HEK293 (cell line): ENCODE data around the gene CXorf58.

Experiments used
- CTCF ChIP-seq: fragments of 450-650 bp; formaldehyde crosslinking; IDR thresholded peaks from 2 replicates; pipeline ENCODE4 v1.5.1; 2016; ENCODE audit warnings: missing biosample characterization, missing genetic modification characterization
- GLI2 ChIP-seq: fragments of 450-650 bp; formaldehyde crosslinking; IDR thresholded peaks from 2 replicates; pipeline ENCODE4; 2017; ENCODE audit warnings: missing biosample characterization, missing genetic modification characterization, low read depth, borderline replicate concordance
- TCF7L2 ChIP-seq: IDR thresholded peaks from 2 replicates; pipeline ENCODE4 v1.6.1; 2011; ENCODE audit warnings: low read depth, mild to moderate bottlenecking, inconsistent platforms, low read length, moderate library complexity, borderline replicate concordance
- ZBTB20 ChIP-seq: fragments of 450-650 bp; formaldehyde crosslinking; IDR thresholded peaks from 2 replicates; pipeline ENCODE4 v1.5.1; 2016; ENCODE audit warnings: missing biosample characterization, missing genetic modification characterization
- ZBTB21 ChIP-seq: fragments of 450-650 bp; formaldehyde crosslinking; IDR thresholded peaks from 2 replicates; pipeline ENCODE4 v1.5.1; 2017; ENCODE audit warnings: missing biosample characterization, missing genetic modification characterization
- ZNF121 ChIP-seq: fragments of 450-650 bp; formaldehyde crosslinking; IDR thresholded peaks from 2 replicates; pipeline ENCODE4 v1.5.1; 2016; ENCODE audit warnings: missing biosample characterization, missing genetic modification characterization
- ZNF302 ChIP-seq: fragments of 450-650 bp; formaldehyde crosslinking; IDR thresholded peaks from 2 replicates; pipeline ENCODE4 v1.5.1; 2016; ENCODE audit warnings: missing biosample characterization, missing genetic modification characterization, low read depth
- ZNF473 ChIP-seq: fragments of 450-650 bp; formaldehyde crosslinking; IDR thresholded peaks from 2 replicates; pipeline ENCODE4 v1.5.1; 2017; ENCODE audit warnings: missing biosample characterization, missing genetic modification characterization
- ZNF488 ChIP-seq: fragments of 450-650 bp; formaldehyde crosslinking; IDR thresholded peaks from 2 replicates; pipeline ENCODE4 v1.5.1; 2016; ENCODE audit warnings: missing biosample characterization, missing genetic modification characterization
- ZNF837 ChIP-seq: fragments of 450-650 bp; formaldehyde crosslinking; IDR thresholded peaks from 2 replicates; pipeline ENCODE4 v1.5.1; 2016; ENCODE audit warnings: missing biosample characterization, missing genetic modification characterization
- TF ChIP-seq, protein P1 (sequence below): fragments of 450-650 bp; formaldehyde crosslinking; IDR thresholded peaks from 2 replicates; pipeline ENCODE4 v1.5.1; 2016; ENCODE audit warnings: missing biosample characterization, missing genetic modification characterization, low read depth

- TF ChIP-seq CTCF (no peak), ZBTB21 (no peak), ZNF488 (tag by site-specific recombination) (no peak), TCF7L2 (no peak), ZBTB20 (tag by site-specific recombination) (no peak), ZNF302 (no peak), GLI2 (tag by site-specific recombination) (no peak), ZNF473 (tag by site-specific recombination) (no peak), ZNF121 (tag by site-specific recombination) (no peak), ZNF837 (tag by site-specific recombination) (no peak)
- TF ChIP-seq, protein P1, sequence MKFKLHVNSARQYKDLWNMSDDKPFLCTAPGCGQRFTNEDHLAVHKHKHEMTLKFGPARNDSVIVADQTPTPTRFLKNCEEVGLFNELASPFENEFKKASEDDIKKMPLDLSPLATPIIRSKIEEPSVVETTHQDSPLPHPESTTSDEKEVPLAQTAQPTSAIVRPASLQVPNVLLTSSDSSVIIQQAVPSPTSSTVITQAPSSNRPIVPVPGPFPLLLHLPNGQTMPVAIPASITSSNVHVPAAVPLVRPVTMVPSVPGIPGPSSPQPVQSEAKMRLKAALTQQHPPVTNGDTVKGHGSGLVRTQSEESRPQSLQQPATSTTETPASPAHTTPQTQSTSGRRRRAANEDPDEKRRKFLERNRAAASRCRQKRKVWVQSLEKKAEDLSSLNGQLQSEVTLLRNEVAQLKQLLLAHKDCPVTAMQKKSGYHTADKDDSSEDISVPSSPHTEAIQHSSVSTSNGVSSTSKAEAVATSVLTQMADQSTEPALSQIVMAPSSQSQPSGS (tag by site-specific recombination), result no peak
Observed at GRCh38 chrX:23864742-23865326, 43.0 kb upstream of the CXorf58 start.
